OCI-LY1 (cell line): Measurements from ENCODE around the gene LRIG1.

Experiments
- EZH2 ChIP-seq: fragments of 200-600 bp; sonication (generic), shearing (Covaris generic); IDR thresholded peaks from 2 replicates; pipeline ENCODE4 v1.8.0; 2017; ENCODE audit warnings: borderline replicate concordance, mixed run types, mild to moderate bottlenecking, antibody characterized with exemption, low read length, moderate library complexity, mixed read lengths
- TF ChIP-seq, protein P1 (sequence below): fragments of 200-600 bp; sonication (generic), shearing (Covaris generic); IDR thresholded peaks from 2 replicates; pipeline ENCODE4 v1.5.1; 2017; ENCODE audit warnings: mild to moderate bottlenecking, antibody characterized with exemption, low read length, moderate library complexity, mixed read lengths

DNA sequence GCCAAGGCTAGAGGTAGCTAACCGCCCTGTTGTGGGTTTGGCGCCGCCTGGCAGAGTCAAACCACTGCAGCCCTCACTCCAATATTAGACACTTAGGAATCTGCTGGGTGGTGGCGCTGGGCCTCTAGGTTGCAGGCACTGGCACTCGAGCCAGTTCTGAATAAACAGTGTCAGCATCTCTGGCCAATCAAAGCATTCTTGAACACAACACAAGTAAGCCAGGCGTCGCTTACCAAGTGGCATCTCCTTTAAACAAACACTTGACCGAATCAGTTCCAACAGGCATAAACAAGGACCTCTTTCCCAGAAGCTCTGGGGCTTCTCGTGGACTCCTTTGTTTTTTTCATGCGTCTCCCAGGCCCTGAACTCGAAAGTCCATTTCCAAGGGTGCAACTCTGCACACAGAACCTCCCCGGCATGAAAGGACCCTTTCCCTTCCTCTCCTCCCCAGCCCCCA, 82.3 kb downstream of the LRIG1 start:
- TF ChIP-seq, protein P1, sequence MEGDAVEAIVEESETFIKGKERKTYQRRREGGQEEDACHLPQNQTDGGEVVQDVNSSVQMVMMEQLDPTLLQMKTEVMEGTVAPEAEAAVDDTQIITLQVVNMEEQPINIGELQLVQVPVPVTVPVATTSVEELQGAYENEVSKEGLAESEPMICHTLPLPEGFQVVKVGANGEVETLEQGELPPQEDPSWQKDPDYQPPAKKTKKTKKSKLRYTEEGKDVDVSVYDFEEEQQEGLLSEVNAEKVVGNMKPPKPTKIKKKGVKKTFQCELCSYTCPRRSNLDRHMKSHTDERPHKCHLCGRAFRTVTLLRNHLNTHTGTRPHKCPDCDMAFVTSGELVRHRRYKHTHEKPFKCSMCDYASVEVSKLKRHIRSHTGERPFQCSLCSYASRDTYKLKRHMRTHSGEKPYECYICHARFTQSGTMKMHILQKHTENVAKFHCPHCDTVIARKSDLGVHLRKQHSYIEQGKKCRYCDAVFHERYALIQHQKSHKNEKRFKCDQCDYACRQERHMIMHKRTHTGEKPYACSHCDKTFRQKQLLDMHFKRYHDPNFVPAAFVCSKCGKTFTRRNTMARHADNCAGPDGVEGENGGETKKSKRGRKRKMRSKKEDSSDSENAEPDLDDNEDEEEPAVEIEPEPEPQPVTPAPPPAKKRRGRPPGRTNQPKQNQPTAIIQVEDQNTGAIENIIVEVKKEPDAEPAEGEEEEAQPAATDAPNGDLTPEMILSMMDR: no peak
- TF ChIP-seq EZH2: no peak
